Fibroblast of pulmonary artery (primary cell): ENCODE data around the gene CENPC.
A peak's percentile ranks its signal among the peaks of the same experiment; 100 is the strongest.

Experiments used
- DNase-seq: peaks from one replicate; pipeline ENCODE4 v3.0.0-alpha.2; 2010; ENCODE audit warnings: low read depth
- H3K4me3 ChIP-seq: replicated peaks from 2 replicates; pipeline ENCODE4 v1.5.1; 2011; ENCODE audit warnings: low read depth, mild to moderate bottlenecking, control low read depth, low read length, moderate library complexity
- TF ChIP-seq, protein P1 (sequence below): IDR thresholded peaks from 2 replicates; pipeline ENCODE4 v1.5.1; 2011; ENCODE audit warnings: mild to moderate bottlenecking, control low read depth, low read length, inconsistent platforms; ENCODE audit errors: missing control alignments

The CENPC gene, protein sequence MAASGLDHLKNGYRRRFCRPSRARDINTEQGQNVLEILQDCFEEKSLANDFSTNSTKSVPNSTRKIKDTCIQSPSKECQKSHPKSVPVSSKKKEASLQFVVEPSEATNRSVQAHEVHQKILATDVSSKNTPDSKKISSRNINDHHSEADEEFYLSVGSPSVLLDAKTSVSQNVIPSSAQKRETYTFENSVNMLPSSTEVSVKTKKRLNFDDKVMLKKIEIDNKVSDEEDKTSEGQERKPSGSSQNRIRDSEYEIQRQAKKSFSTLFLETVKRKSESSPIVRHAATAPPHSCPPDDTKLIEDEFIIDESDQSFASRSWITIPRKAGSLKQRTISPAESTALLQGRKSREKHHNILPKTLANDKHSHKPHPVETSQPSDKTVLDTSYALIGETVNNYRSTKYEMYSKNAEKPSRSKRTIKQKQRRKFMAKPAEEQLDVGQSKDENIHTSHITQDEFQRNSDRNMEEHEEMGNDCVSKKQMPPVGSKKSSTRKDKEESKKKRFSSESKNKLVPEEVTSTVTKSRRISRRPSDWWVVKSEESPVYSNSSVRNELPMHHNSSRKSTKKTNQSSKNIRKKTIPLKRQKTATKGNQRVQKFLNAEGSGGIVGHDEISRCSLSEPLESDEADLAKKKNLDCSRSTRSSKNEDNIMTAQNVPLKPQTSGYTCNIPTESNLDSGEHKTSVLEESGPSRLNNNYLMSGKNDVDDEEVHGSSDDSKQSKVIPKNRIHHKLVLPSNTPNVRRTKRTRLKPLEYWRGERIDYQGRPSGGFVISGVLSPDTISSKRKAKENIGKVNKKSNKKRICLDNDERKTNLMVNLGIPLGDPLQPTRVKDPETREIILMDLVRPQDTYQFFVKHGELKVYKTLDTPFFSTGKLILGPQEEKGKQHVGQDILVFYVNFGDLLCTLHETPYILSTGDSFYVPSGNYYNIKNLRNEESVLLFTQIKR

DNA sequence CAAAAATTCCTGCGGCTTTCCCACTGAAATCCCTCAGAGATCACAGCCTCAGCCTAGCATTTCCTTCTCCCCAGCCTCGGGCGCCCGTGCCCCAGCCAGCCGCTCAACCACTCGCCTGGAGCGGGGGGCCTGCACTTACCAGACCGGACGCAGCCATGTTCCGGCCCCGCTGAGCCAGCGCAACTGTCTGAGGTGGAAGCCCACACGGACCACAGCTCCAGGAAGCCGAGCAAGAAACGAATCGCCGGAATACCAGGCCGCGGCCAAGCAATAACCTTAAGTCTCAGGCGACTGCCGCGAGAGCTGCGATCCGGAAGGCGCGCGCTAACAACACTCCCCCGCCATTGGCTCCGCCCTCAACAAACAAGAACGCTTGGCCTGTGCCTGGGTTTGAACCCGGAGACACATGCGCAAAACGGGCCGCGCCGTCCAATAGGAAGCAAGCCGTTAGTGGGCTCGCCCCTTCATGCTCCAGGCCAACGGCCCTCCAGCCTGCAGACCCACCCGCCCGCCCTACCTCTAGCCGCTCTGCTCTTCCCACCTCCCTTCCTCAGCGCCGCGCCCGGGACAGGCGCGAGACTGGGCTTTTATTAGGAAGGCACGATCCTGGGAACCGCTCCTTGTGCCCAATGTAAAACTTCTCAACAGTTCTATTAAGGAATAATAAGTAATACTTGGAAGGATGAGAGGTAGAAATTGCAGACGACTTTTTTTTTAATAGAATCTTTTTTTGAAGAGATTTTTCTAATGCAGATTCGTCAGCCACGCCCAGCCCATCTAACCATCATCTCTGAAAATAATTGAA is at the start of gene CENPC:
CENPC (minus strand) TSS at position 305 of the 805 bp plus-strand sequence; CDS start at position 157, 148 bp downstream.
- TF ChIP-seq, protein P1, sequence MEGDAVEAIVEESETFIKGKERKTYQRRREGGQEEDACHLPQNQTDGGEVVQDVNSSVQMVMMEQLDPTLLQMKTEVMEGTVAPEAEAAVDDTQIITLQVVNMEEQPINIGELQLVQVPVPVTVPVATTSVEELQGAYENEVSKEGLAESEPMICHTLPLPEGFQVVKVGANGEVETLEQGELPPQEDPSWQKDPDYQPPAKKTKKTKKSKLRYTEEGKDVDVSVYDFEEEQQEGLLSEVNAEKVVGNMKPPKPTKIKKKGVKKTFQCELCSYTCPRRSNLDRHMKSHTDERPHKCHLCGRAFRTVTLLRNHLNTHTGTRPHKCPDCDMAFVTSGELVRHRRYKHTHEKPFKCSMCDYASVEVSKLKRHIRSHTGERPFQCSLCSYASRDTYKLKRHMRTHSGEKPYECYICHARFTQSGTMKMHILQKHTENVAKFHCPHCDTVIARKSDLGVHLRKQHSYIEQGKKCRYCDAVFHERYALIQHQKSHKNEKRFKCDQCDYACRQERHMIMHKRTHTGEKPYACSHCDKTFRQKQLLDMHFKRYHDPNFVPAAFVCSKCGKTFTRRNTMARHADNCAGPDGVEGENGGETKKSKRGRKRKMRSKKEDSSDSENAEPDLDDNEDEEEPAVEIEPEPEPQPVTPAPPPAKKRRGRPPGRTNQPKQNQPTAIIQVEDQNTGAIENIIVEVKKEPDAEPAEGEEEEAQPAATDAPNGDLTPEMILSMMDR: no peak
- peak; percentile 99 for DNase-seq
- H3K4me3 ChIP-seq: peak within 1 kb of the TSS; percentile 90

DNA sequence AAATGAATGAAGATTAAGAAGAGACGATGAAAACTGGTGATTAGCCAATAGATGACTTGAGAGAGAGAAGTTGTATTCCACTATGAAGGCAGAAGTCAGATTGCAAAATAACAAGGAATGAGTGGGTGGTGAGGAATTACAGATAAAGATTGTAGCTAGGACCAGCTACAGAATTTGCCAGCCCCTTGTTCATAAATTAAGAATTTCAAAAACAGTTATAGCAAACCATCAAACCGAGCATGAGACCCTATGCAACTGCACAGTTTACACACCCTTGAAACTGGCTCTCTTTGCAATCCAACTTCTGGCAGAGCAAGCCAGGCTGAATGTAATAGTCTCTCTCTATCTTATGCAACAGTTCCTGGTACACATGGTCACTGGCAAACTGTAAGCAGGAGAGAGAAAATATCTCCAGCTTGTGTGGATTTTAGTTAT is 48.5 kb upstream of the CENPC start:
- TF ChIP-seq, protein P1: no peak
- no peak overlapping the region for H3K4me3 ChIP-seq
- peak; percentile 86 for DNase-seq

DNA sequence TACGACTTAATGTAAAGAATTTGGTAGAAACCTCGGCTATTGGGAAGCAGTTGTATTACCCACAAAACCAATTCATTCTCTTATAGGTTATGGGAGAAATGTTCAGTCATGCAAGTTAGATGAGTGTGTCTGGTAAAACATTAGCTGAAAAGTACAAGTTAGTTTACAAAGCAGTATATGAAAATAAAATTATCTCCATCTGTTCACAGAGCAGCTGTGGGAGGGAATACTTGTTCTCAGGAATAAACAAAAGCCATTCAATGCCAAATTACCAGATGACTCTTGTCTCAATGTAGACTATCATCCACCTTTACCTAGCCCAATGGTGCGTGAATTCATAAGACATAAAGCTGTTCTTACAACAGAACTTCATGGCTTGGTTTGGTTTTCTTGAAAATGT is 41.9 kb upstream of the CENPC start:
- no peak overlapping the region for H3K4me3 ChIP-seq
- TF ChIP-seq, protein P1: no peak
- no peak for DNase-seq

DNA sequence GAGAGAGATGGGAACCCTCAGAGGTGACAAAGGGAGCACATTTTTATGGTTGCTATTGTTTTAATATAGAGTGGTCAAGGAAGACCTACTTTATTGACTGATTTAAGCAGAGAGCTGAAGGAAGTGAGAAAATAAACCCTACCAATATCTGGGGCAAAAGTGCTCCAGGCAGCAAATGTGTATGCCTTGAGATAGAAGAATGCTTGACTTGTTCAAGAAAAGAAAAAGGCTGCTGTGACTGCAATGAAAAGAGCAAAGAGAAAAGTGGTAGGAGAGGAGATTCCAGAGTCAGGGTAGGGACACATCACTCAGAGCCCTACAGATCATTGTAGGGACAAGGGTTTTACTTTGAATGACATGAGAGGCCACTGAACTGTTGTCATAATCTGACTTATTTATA is 39.2 kb upstream of the CENPC start:
- TF ChIP-seq, protein P1: no peak
- no peak overlapping the region for H3K4me3 ChIP-seq
- DNase-seq: no peak

DNA sequence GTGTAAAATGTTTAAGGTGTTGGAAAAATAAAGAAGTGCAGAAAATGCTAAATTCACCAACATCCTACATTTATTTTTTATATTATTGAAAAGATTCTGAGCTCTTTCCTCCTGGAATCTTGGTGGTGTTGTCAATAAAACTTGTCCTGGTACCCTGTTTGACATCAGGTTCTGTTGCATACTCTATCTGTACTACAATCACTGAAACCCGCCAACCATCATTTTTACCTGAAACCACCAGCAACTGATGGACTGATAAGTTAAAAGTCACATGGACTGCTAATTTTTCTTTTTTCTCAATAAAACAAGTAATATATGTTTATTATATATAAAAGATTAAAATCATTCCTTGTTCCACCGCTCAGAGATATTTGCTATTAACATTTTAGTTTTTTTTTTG is 36.6 kb upstream of the CENPC start:
- no peak overlapping the region for H3K4me3 ChIP-seq
- TF ChIP-seq, protein P1: no peak

DNA sequence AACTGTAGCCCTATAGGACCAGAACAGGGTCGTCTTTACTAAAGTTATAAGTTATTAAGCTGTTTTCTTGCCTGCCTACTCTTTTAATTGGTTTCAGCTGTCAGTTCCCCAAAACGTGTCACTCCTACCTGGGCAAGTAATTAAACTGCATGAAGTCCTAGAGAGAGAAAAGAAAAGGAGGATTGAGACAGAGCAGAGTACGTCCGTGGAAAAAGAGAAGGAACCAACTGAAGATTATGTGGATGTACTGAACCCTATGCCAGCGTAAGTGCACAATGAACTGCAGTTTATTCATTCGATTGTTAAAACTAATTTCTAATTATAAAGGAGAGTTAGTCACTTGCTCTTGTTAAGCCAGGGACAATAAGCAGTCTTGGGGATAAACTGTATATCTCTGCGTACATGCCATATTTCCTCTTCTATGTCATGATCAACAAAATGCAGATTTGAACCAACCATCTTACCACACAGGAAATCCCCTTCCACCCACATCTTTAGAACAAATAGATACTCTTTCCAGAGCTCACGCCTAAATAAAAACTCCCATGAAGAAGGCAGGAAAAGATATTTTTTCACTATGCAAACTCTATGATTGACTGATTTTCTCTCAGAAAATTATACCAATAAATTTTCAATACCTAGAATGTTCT is 36.0 kb upstream of the CENPC start:
- no peak overlapping the region for H3K4me3 ChIP-seq
- TF ChIP-seq, protein P1: no peak
- DNase-seq: no peak

More for the DNA sequence above, 36.6 kb upstream of the CENPC start:
- DNase-seq: no peak
